HG02840 (cell line): ENCODE results near the gene TRPM1.

ENCODE experiments used
- ATAC-seq: cut with Tn5 transposase; IDR thresholded peaks from one replicate; pipeline ENCODE4 v1.9.1; 2021; ENCODE audit warnings: mild to moderate bottlenecking, moderate library complexity, moderate number of reproducible peaks; ENCODE audit not compliant: unreplicated experiment, low FRiP score

Gene TRPM1

DNA sequence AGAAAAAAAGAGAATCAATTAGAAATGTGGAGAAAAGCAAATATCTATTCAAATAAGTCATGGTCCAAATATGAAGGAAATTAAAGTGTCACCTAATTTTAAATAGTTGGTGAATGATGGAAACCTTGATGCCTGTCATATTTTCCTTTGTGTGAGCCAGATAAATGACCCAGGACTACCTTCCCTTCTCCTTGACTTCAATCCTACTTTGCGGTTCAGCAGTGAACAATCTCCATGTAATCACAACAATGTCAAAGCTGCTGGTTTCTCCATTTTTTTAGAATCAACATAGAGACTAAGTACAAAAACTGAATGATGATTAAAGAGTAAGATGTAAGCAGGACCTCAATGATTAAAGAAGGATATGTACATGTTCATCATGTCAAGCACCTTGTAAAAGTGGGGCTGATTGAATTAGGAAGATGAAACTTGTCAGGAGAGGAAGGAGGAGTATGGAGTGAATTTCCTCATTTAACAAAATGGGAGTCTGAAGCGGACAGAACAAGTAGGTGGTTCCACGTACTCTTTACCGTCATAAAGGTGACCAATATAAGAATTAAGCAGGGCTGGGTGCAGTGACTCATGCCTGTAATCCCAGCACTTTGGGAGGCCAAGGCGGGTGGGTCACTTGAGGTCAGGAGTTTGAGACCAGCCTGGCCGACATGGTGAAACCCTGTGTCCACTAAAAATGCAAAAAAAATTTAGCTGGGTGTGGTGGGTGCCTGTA lies 43.1 kb downstream of the TRPM1 start:
- no peak for ATAC-seq

DNA sequence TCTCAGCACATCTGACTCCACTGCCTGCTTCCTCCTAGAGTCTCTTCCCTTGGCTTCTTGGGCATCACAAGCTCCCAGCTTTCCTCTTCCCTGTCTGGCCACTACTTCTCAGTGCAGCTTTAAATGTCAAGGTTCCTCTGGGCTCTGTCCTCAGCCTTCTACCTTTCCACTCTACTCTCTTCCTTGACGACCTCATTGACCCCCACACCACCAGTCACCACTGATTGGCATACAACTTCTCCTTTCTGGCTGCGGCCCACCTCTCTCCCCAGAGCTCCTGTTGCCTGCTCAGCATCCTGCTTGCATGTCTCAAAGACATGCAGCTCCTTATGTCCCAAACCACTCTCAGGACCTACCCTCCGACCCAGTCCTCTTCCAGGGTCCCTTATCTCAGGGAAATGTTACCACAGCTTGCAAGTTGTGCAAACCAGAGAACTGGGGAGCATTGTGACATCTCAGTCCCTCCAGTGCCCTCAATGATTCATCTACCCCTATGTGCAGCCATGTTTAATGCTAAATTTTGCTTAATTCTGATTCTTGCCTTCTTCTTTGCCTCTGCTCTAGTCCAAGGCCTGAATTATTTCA lies 49.9 kb downstream of the TRPM1 start:
- ATAC-seq: no peak

DNA sequence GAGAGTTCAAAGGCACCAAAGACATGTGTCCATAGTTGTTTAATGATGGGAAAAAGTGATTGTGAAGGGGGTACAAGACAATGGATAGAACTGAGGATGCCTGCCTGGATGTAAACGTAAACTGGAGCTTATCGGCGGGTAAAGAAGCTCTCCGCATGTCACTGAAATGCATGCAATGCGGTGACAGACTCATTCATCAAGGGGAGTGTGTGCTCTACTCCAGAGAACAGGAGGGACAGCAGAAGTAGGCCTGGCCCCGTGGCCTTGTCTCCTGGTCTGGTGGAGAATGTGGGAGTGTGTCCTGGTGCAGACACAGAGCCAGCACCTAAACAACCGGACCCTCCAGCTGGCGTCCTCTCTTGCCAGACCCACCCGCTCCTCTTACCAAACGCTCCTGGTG lies 50.6 kb downstream of the TRPM1 start:
- no peak for ATAC-seq

DNA sequence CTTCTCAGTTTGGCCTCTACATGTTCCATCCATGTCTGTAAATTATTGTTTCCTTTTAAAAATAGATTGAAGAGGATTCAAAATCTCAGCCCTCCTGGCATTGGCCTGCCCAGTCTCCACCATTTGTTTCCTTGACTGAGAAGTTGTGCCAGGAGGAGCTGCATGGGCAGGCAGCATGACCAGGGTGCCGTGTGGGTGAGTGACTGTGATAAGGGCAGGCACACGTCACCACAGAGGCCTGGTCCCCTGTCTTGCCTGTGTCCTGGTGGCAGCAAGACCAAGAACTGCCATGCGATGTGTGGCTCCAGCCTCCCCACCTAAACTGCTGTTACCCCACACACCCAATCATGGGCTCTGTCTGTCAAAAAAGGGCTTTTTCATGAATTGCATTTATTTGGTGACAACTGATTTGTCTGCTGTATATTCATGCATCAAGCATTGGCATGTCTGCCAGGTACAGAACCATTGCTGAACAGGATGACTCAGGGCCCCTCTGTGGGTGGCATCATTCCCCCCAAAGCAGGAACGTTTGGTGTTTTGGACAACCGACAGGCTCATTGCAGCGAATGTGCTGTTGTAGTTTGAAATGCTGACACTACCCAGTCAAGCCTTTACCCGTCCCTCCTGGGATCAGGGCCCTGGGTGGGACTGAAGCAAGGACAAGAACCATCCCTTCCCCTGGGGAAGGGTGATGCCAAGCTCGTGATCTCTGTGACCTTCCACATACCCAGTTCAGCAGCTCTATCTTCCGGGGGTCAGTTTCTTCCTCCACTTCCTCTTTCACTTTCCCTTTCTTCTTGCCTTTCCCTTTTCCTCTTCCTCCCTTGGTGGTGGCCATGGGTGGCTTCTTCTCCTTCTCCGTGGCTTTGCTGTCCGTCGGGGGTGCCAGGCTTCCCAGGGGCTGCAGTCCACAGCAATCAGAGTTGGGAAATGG lies 51.6 kb downstream of the TRPM1 start:
- ATAC-seq: no peak

DNA sequence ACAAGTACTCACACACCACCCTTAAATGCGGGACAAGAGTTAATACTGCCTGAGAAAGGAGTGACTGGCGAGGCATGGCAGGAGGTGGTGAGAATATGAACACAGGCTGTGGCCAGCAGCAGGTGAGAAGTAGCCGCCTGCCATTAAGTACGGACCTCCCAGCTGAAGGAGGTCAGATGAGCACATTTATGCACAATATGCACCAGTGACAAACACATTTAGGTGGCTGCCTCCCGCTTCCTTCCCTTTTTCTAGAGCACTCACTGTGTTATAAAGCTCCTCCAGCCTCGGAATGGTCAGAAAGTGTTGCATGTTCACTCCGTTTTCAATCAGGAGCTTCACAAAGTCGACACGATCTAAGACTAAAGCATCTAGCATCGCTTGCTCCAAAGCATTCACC lies 52.4 kb downstream of the TRPM1 start:
- no peak for ATAC-seq

DNA sequence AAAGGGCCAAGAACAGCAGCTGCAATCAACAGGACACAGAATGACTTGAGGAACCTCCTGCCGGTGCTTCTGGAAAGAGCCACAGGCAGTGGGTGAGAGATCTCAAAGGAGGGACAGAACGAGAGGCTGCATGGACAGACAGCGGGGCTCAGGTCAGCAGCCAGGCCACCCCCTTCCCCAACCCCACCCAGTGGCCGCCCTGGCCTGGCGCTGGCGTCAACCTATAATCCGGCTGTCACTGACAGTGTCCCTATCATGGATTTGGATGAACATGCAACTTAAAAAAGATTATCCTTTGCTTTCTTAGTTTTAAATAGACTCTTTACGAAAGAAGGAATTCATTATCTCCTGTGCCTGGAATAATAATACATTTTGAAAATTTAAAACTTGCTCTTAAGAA lies 54.1 kb downstream of the TRPM1 start:
- ATAC-seq: no peak

DNA sequence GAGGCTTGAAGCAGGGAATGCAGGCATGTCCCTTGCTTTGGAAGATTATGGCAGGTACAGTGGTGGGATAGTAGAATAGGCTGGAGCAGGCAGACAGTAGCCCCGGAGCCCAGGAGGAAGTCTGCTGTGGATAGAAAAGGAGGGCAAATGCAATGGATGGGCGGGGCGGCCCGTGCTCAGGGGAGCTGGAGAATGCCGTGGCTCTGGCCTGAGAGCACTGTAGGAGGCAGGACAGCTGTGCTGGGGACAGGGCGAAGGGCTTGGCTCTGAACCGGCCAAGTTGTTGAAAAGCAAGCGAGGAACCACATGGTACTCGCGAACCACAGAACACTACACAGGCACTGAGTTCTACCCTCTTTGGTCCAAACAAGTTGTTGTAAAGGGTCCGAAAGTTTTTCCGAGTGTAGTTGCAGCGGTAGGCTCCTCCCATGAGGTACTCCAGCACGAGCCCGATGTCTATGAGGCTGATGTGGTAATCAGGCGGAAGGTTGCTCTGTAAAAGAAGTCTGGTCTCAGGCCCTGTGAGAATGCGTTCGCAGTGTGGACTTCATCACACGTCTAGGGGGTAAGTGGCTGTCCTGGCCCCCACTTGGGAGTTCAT lies 54.7 kb downstream of the TRPM1 start:
- ATAC-seq: no peak

DNA sequence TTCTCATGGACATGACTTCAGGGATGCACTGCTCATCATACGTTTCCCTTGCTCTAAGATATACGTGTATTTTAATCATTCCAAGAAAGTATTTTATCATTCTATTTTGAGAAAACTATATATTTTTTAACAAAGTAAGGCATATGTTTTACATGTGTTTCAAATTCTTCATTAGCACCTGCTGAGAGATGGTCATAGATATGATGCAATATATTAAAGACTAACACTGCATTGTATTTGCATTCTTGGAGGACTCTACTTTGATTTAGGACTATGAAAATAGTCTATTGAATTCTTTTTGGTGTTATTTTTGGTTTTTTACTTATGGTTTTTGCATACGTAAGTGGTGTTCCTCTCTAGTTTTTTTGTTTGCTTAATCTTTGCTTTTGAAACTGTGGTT lies 55.9 kb downstream of the TRPM1 start:
- ATAC-seq: no peak

DNA sequence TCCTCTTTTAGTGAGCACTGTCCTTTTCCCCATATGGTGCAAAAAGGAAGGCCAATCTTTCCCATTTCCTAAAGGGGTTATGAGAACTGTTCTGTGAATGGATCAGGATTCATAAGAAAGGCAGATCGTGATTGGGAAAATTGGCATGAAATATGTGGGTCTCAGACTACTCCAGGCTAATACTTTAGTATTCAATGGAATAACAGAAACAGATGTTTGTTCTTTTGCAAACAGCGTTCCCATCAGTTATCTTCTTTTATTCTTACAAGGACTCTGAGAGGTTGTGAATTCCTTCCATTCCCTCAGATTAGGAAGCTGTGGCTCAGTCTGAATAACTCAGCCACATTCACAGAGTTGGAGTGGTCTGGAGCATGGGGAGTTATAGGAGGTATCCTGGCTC lies 58.8 kb downstream of the TRPM1 start:
- ATAC-seq: no peak

DNA sequence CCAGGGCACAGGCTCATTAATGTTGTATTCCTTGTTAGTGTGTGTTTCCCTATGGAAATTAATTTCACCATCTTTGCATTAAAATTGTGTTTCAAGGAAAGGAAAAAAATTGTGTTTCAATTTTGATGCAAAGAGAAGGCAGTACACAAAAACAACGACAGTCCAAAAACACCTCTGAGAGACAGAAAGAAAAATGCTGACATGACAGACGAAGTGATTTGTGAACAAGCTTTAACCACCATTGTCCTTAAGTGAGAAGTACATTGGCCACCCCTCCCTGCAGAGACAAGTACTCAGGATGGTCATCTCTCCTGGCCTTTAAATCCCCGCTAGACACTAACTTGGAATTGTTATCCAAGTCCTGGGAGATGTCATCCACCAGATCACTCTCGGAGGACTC lies 59.9 kb downstream of the TRPM1 start:
- ATAC-seq: no peak

DNA sequence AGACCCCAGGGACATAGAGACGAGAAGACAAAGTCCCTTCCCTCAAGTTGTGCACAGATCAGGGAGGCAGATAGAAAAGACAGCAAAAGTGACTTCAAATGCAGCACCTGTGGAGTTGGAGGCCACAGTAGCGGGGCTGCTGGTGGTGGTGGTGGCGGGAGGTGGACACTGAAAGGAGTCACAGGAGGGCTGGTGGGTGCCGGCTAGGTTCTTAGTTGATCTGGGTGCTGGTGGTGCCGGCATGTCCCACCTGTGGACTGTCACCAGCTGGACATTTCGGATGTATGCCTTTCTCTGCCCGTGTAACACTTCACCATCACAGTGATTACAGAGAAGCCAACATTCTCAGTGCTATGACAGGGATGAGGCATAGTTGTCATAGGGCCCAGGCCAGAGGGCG lies 60.9 kb downstream of the TRPM1 start:
- ATAC-seq: no peak

DNA sequence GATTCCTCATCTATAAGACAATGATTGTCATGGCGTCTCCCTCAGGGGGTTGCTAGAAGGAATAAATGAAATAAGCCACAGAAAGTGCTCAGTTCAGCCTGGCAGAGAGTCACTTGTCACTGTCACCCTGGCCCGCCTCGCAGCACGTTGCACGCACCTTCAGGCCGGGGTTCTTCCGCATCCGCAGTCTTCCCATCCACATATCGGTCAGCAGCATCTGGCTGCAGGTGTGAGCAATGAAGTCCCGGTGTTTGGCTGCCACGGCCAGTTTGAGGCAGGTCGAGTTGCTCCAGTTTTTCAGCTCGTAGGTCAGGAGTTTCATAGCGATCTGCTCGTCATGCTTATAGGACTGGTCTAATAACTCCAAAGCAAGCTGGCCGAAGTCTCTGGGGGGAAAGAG lies 61.6 kb downstream of the TRPM1 start:
- no peak for ATAC-seq

DNA sequence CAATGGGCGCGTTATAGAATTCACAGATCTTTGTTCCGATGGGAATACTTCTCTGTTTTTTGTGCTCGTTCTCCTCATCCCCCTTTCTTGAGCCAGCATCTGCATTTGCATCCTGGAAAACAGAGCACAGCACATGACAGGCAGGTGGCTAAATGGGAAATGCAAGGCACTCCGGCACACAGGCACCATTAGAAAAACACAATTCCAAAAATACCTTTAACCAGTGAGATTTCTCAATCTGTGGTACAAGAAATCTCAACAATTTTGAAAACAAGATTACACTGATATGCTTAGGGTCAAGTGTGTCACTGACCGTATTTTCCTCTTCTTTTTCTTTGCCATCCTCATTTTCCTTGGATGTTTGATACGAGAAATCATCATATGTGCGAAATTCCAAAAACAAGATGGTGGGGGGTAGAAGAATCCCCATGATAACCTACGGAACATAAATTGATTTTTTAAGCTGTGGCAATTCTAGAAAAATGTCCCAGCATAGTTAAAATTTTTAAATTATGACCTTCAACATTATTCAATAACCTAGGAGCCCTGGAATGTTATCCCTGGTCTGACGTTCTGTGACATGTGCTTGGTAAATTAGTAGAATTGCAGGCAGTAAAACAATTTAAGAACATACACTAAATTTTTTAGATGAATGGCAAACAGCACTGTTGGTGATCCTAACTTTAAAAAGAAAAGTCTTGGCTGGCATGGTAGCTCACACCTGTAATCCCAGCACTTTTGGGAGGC lies 63.6 kb downstream of the TRPM1 start:
- ATAC-seq: no peak

DNA sequence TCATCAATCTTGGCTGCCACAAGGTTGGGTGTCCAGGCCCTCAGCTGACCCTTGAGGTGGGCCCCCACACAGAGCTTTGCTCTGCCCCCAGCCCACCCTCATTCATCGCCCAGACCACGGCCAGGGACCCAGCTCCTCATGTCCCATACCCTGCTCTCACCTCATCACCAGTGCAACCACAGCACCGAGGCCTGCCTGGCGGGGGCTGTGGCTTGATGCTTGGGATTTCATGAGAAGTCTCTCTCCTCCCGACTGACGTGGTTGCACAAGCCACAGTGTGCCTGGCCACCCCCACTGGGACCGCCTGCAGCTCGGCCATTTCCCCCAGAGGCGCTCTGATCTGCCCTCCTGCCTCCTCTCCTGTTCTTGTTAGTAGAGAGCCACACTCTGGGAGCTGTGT lies 64.7 kb downstream of the TRPM1 start:
- no peak for ATAC-seq

DNA sequence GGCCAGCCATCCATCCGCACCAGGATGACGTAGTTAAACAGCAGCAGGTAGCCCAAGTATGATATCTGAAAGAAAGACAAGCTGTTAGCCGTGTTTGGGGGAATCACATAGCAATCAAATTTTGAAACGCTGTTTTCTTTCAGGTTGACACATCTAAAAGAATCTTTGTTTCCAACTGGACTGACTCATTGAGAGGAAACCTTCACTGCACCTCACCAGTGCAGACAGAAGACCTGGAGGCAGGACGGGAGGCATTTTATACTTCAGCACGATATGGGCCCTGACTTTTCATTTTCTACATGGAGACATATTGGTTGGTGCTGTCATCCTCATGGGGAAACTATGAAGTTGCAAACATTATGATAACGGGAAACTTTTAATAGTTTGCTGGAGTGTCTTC lies 65.9 kb downstream of the TRPM1 start:
- ATAC-seq: no peak

DNA sequence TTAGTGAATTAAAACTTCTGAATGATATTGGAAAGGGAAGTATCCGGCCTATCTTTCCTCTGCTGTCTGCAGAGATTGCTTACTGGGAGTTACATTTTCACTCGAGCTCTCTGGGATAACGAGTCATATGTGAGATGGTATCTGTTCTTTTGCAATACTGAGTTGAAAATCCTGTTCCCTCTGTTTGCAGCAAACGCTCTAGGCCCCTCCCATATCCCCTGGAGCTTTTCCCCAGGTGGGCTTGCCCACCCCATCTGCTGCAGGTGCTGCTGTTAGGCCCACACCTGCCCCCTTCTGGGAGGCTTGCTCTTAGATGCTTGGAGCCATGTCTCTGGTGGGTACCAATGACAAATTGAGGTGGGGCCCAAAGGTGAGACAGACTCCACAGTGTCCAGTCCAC lies 67.4 kb downstream of the TRPM1 start:
- ATAC-seq: no peak

DNA sequence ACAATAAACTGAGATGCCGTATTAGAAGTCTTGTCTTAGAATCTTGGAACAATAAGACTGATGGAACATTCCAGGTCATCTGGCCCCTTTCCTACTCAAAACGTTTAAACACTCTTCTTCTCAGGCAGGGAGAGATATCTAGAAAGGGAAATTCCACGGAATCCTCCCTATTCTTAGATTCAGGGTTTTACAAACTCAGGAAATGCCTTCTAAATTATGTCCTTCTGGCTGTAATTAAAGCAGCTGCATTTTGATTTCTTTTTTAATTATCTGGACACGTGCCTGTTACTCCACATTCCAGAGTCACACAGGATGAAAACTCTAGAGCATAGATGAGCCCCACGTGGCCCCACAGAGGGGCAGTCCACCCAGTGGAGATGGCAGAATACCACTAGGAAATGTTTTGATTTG lies 68.6 kb downstream of the TRPM1 start:
- ATAC-seq: no peak

DNA sequence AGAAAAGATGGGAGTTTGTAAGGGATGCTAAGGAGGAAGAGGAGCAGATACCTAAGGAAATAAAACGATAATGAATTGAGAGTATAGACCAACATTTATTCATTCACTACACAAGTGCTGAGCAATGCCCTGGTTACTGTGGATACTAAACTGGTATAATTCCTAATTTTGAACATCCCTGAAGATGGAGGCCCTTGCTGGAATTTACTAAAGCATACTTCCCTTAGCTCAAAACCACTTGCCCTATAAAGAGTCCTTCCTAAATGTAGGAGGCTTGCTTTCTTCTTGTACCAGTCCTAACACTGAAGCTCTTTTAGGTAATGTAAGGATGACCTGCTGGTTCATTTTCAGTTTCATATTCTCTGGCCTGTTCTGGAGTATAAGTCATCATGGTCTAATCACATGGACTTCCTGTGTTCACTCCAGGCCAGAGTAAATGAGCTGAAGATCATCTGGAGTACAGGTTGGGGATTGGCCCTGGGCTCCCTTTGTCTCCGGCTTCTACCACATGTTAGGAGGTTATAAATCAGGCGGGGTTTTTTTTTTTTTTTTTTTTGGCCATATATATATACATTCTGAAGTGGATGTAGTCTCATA lies 70.0 kb downstream of the TRPM1 start:
- no peak for ATAC-seq

DNA sequence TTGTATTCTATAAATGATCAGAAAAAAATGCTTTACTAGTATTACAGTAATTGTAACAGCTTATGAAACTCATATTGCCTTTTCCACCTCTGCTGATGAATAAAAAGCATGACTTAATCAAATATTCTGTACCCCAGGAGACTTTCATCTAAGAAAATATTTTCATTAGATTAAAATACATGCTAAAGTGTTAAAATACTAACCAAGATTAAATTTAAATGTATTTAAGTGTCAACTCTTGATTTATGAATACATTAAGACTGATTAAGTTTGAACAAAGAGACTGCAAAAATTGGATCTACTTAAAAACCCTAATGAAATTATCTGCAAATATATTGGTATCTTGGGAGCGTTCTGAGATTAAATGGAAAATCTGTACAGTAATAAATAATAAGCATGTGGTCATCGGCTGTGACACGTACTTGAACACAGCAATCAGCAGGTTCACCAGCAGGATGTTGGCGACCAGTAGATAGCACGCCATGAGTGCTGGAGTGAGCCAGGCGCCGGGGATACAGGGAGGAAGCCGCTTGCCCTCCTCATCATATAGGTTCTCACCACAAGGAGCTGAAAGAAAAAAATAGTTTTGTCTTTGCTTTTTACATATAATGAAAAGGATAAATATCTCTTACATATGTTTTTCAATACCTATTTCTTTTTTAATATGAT lies 73.5 kb downstream of the TRPM1 start:
- no peak for ATAC-seq

DNA sequence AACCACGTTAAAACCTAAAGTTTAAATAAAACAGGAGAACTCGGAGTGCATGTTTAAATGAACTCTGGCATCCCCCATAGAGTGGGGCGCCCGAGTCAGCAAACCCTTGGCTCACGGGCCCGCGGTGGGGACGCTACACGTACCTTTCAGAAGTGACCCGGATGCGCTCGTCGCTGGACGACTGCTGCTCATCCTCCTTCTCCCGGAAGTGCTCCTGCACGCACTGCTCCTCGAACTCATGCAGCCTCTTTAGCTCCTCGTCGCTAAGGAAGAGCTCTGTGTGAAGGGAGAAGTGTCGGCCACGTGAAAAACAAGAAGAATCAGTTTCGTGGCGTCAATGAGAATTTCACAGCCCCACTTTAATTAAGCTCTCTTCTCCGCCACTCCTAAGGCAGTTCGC lies 75.5 kb downstream of the TRPM1 start:
- no peak for ATAC-seq
